Left renal pelvis (tissue), 4 donors: ENCODE data around the gene SNRPA1. TPM values are rescaled to one million over a fixed set of nuclear protein-coding genes. Genes with fewer than 3 reads are reported as not detected.
"Not testable (repeated sequence)": the region's sequence is repeated elsewhere in the genome, so short reads cannot be mapped to it uniquely, and the experiment has no call there.

Experiments used
- DNase-seq, 4 donors: peaks; one replicate each; pipeline ENCODE4 v3.0.0-alpha.2; 2013; ENCODE audit warnings: low read depth in 4 of 4, low spot score in 3 of 4
- polyA plus RNA-seq, 4 donors: library from polyadenylated mRNA; unstranded; fragments of 120-200 nt; gene quantifications; one replicate each; pipeline ENCODE4 v1.2.1, GENCODE V29; 2013; ENCODE audit not compliant: insufficient read length in 4 of 4

Gene SNRPA1
- 10 to 100 TPM; 45.2 to 74.8 (median 65.9) TPM for polyA plus RNA-seq

GRCh38 chr15:101294731-101295606 is at the start of gene SNRPA1:
SNRPA1 (minus strand) TSS chr15:101295248; CDS start chr15:101295178, 70 bp downstream.
- peak; percentile 81 to 90 (median 88) for DNase-seq

- DNase-seq = no peak
These were observed 47.0 kb upstream of the SNRPA1 start for GRCh38 chr15:101342056-101342455.

GRCh38 chr15:101338502-101339057 is 43.5 kb upstream of the SNRPA1 start:
- no peak for DNase-seq

- no peak for DNase-seq
These were observed 42.9 kb upstream of the SNRPA1 start for GRCh38 chr15:101337976-101338375.

GRCh38 chr15:101333907-101334789 is 39.1 kb upstream of the SNRPA1 start:
- DNase-seq = not testable (repeated sequence)

- no peak for DNase-seq
These were observed 37.0 kb upstream of the SNRPA1 start for GRCh38 chr15:101332061-101332467.

GRCh38 chr15:101329867-101330380 is 34.9 kb upstream of the SNRPA1 start:
- DNase-seq = no peak

- DNase-seq = no peak
These were observed 34.3 kb upstream of the SNRPA1 start for GRCh38 chr15:101329309-101329863.

GRCh38 chr15:101328001-101328400 is 33.0 kb upstream of the SNRPA1 start:
- no peak for DNase-seq

GRCh38 chr15:101327147-101327740 is 32.2 kb upstream of the SNRPA1 start:
- DNase-seq = no peak

GRCh38 chr15:101326462-101327146 is 31.6 kb upstream of the SNRPA1 start:
- DNase-seq = no peak

GRCh38 chr15:101326026-101326315 is 30.9 kb upstream of the SNRPA1 start:
- no peak for DNase-seq

GRCh38 chr15:101325263-101326025 is 30.4 kb upstream of the SNRPA1 start:
- DNase-seq = no peak

- DNase-seq = no peak
These were observed 29.6 kb upstream of the SNRPA1 start for GRCh38 chr15:101324524-101325177.

GRCh38 chr15:101323793-101324523 is 28.9 kb upstream of the SNRPA1 start:
- no peak for DNase-seq

- no peak for DNase-seq
These were observed 27.9 kb upstream of the SNRPA1 start for GRCh38 chr15:101322854-101323477.

GRCh38 chr15:101322016-101322695 is 27.1 kb upstream of the SNRPA1 start:
- no peak for DNase-seq
